ENCODE data around the gene LGI2.
"Not testable (repeated sequence)": the region's sequence is repeated elsewhere in the genome, so short reads cannot be mapped to it uniquely, and the experiment has no call there.

The LGI2 gene

GRCh38 chr4:25030277-25031076, at the start of gene LGI2:
Gene LGI2, minus strand, starts transcription at chr4:25030946. Its CDS starts 253 bp downstream, at chr4:25030693.
- peak; percentile 29 for DNase-seq (ENCODE audit: low spot score)

GRCh38 chr4:25078523-25078922, 47.8 kb upstream of the LGI2 start:
- no peak for DNase-seq (ENCODE audit: low spot score)

- DNase-seq (ENCODE audit: low spot score): no peak
Measured at GRCh38 chr4:25076625-25077398, 46.1 kb upstream of the LGI2 start.

GRCh38 chr4:25075851-25076250, 45.1 kb upstream of the LGI2 start:
- no peak for DNase-seq (ENCODE audit: low spot score)

GRCh38 chr4:25075129-25075528, 44.4 kb upstream of the LGI2 start:
- no peak for DNase-seq (ENCODE audit: low spot score)

- no peak for DNase-seq (ENCODE audit: low spot score)
Measured at GRCh38 chr4:25070545-25070944, 39.8 kb upstream of the LGI2 start.

- no peak for DNase-seq (ENCODE audit: low spot score)
Measured at GRCh38 chr4:25069014-25069413, 38.3 kb upstream of the LGI2 start.

- DNase-seq (ENCODE audit: low spot score): no peak
Measured at GRCh38 chr4:25068386-25068785, 37.6 kb upstream of the LGI2 start.

- DNase-seq (ENCODE audit: low spot score): no peak
Measured at GRCh38 chr4:25065932-25066590, 35.3 kb upstream of the LGI2 start.

GRCh38 chr4:25065431-25065858, 34.7 kb upstream of the LGI2 start:
- no peak for DNase-seq (ENCODE audit: low spot score)

GRCh38 chr4:25064447-25064846, 33.7 kb upstream of the LGI2 start:
- DNase-seq (ENCODE audit: low spot score): not testable (repeated sequence)

GRCh38 chr4:25063116-25063515, 32.4 kb upstream of the LGI2 start:
- no peak for DNase-seq (ENCODE audit: low spot score)

- no peak for DNase-seq (ENCODE audit: low spot score)
Measured at GRCh38 chr4:25062098-25062497, 31.4 kb upstream of the LGI2 start.

- no peak for DNase-seq (ENCODE audit: low spot score)
Measured at GRCh38 chr4:25061602-25062001, 30.9 kb upstream of the LGI2 start.

- DNase-seq (ENCODE audit: low spot score): no peak
Measured at GRCh38 chr4:25060963-25061340, 30.2 kb upstream of the LGI2 start.

- no peak for DNase-seq (ENCODE audit: low spot score)
Measured at GRCh38 chr4:25060241-25060962, 29.7 kb upstream of the LGI2 start.

GRCh38 chr4:25059791-25060190, 29.0 kb upstream of the LGI2 start:
- DNase-seq (ENCODE audit: low spot score): no peak

GRCh38 chr4:25058796-25059195, 28.1 kb upstream of the LGI2 start:
- no peak for DNase-seq (ENCODE audit: low spot score)

- DNase-seq (ENCODE audit: low spot score): no peak
Measured at GRCh38 chr4:25057299-25057698, 26.6 kb upstream of the LGI2 start.

GRCh38 chr4:25052037-25052436, 21.3 kb upstream of the LGI2 start:
- not testable (repeated sequence) for DNase-seq (ENCODE audit: low spot score)

- DNase-seq (ENCODE audit: low spot score): no peak
Measured at GRCh38 chr4:25051534-25051933, 20.8 kb upstream of the LGI2 start.

Data from AG08395 (cell line).